ENCODE measurements around the gene MSI2. TPM values are rescaled to one million over a fixed set of nuclear protein-coding genes. Genes with fewer than 3 reads are reported as not detected.

The MSI2 gene
- total and polyA plus RNA-seq, 7 donors = 12.6 to 25.8 (median 21.3) TPM

DNA sequence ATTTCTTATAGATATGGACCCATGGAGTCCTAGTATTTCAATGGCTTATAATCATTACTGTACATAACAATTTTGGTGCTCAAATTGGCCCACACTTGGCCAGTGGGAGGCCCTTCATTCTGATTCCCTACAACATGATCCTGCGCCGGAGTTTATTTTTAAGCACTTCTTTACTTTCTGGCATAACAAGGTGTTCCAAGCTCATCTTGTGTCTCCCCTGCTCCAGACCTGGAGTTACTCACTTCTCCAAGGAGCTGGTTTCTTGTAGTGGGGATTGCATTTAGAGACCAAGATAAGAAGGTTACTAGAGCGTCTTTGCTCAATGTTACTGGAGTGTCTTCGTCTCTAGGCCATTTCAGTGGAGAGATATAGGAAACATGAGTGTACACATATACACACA lies 87.9 kb downstream of the MSI2 start:
- intact Hi-C loops (cut with DNase I) = no loop called here
- Histone ChIP-seq H3K9me3 (no peaks in the 10 kb centered on the region), H3K27me3 (no peaks in the 10 kb centered on the region), H3K4me3 (no peak overlapping the region), H3K27ac (no peak overlapping the region), H3K36me3 (no peaks in the 10 kb centered on the region), H3K4me1 (peaks cover 0 to 6% (median 3%) of the 10 kb centered on the region in 4 donors)
- DNase-seq = no peak
- WGBS, 2 donors = 97% methylated on average over 4 of the region's 4 CpGs
- TF ChIP-seq POLR2A (IDR thresholded peaks at IDR 0.05) (no peak), EP300 (IDR thresholded peaks at IDR 0.05) (no peak), POLR2AphosphoS5 (IDR thresholded peaks at IDR 0.05) (no peak)
- TF ChIP-seq, protein P1, sequence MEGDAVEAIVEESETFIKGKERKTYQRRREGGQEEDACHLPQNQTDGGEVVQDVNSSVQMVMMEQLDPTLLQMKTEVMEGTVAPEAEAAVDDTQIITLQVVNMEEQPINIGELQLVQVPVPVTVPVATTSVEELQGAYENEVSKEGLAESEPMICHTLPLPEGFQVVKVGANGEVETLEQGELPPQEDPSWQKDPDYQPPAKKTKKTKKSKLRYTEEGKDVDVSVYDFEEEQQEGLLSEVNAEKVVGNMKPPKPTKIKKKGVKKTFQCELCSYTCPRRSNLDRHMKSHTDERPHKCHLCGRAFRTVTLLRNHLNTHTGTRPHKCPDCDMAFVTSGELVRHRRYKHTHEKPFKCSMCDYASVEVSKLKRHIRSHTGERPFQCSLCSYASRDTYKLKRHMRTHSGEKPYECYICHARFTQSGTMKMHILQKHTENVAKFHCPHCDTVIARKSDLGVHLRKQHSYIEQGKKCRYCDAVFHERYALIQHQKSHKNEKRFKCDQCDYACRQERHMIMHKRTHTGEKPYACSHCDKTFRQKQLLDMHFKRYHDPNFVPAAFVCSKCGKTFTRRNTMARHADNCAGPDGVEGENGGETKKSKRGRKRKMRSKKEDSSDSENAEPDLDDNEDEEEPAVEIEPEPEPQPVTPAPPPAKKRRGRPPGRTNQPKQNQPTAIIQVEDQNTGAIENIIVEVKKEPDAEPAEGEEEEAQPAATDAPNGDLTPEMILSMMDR (IDR thresholded peaks at IDR 0.05) = no peak

DNA sequence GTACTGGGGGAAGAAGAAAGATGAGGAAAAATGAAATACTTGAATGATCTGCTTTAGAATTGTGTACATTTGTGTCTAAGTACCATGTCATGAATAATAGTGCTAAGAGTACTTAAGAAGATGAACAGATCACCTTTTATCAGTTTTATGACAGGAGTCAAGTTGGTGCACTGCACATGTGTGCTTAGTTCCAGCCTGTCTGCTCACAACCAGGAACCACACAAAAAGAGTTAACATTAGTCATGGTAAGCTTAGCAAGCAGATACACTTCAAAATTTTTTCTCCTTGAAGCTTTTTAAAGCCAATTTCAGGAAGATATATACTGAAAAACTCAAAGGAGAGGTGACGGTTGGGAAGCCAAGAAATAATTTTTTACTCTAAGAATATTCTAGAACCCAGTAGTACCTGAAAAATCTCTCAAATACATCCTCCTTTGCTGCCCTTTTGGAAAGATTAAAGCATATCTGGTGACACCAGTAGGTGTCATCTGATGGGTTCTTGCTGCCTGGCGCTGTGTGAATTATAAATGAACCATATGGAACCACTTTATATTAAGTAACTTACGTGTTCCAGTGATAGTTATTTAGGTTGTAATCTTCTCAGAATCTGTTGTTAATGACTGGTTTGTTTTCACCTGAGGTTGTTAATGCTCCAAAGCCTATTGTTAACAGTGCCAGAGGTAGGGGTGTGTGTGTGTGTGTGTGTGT lies 93.4 kb downstream of the MSI2 start:
- peaks cover 0 to under 1% (median under 1%) of the 10 kb centered on the region in 4 donors for H3K4me1 ChIP-seq
- no peaks in the 10 kb centered on the region for H3K36me3 ChIP-seq
- intact Hi-C loops (cut with DNase I) = no loop called here
- TF ChIP-seq POLR2A (IDR thresholded peaks at IDR 0.05) = no peak
- TF ChIP-seq POLR2AphosphoS5 (IDR thresholded peaks at IDR 0.05) = no peak
- TF ChIP-seq, protein P1 (IDR thresholded peaks at IDR 0.05) = no peak
- no peak for TF ChIP-seq EP300 (IDR thresholded peaks at IDR 0.05)
- no peak overlapping the region for H3K27ac ChIP-seq
- no peak overlapping the region for H3K4me3 ChIP-seq
- WGBS, 2 donors = 93 to 95% methylated on average over 3 of the region's 3 CpGs
- no peaks in the 10 kb centered on the region for H3K9me3 ChIP-seq
- no peaks in the 10 kb centered on the region for H3K27me3 ChIP-seq
- no peak for DNase-seq

DNA sequence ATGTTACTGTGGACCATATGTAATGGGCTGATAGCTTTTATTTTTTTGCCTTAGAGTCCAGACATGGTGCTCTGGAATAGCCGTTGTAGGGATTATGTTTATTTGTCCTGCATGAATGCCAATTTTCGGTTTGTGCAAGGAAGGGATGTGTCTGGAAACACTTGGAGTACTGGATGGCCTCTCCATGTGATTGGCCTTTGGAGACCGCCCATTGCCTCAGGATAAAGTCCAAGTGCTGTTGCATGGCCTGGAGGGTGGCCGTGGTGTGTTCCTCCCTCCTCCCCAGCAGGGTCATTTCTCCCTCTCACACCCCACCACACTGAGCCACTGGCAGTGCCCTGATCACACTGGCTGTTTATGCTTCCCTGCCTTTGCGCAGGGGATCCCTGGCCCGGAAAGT lies 93.9 kb downstream of the MSI2 start:
- Histone ChIP-seq H3K36me3 (no peaks in the 10 kb centered on the region), H3K4me3 (no peak overlapping the region), H3K27me3 (no peaks in the 10 kb centered on the region), H3K4me1 (peaks cover 0 to 7% (median 6%) of the 10 kb centered on the region in 4 donors), H3K9me3 (no peaks in the 10 kb centered on the region), H3K27ac (no peak overlapping the region)
- DNase-seq = no peak
- TF ChIP-seq POLR2AphosphoS5 (IDR thresholded peaks at IDR 0.05) (no peak), POLR2A (IDR thresholded peaks at IDR 0.05) (no peak), EP300 (IDR thresholded peaks at IDR 0.05) (no peak)
- TF ChIP-seq, protein P1 (IDR thresholded peaks at IDR 0.05) = no peak
- intact Hi-C loops (cut with DNase I) = no loop called here
- WGBS, 2 donors = 85 to 91% methylated on average over 6 of the region's 6 CpGs

DNA sequence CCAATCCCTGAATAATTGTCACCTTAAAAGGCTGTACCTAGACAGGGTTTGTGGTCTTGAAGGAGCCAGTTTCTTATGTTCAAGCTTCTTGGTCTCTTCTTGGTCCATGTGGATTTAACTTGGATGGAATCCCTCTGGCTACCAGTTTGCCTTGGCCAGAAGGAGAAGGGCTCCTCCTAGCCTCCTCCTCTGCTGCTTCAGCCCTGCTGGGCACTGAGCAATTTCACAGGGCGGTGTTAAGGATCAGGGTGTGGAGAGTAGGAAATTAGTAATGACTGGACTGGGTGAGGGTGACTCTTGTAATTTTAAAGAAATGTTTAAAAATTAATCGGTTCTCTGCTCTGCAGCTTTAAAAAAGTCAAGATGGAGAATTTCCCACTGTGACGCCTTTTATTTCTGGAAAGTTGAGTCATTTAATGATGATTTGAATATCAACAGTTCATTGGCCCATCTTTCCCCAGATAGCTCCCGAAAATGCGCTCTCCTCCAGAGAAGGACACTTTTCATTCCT lies 96.4 kb downstream of the MSI2 start:
- Histone ChIP-seq H3K27me3 (no peaks in the 10 kb centered on the region), H3K27ac (no peak overlapping the region), H3K9me3 (no peaks in the 10 kb centered on the region), H3K4me1 (peaks cover 0 to 12% (median 12%) of the 10 kb centered on the region in 4 donors), H3K4me3 (no peak overlapping the region), H3K36me3 (no peaks in the 10 kb centered on the region)
- DNase-seq = no peak
- 88 to 96% methylated on average over 5 of the region's 5 CpGs for WGBS, 2 donors
- intact Hi-C loops (cut with DNase I) = no loop called here
- TF ChIP-seq EP300 (IDR thresholded peaks at IDR 0.05) (no peak), POLR2A (IDR thresholded peaks at IDR 0.05) (no peak)
- TF ChIP-seq, protein P1 (IDR thresholded peaks at IDR 0.05) = no peak

Data from sigmoid colon (tissue), 7 donors.